GOT3 (cell line): ENCODE data around the gene CDH4.

ENCODE experiments used
- DNase-seq: peaks from one replicate; lab custom pipeline; 2025; ENCODE audit warnings: mixed read lengths; lab: John Stamatoyannopoulos, UW

CDH4 gene

GRCh38 chr20:61861858-61862257 is 609.8 kb downstream of the CDH4 start:
- DNase-seq: no peak

- DNase-seq: no peak
These were observed 610.8 kb downstream of the CDH4 start for GRCh38 chr20:61862881-61863280.

GRCh38 chr20:61864481-61864880 is 612.4 kb downstream of the CDH4 start:
- DNase-seq: no peak

- DNase-seq: no peak
These were observed 613.3 kb downstream of the CDH4 start for GRCh38 chr20:61865353-61865752.

GRCh38 chr20:61866165-61866564 is 614.1 kb downstream of the CDH4 start:
- DNase-seq: no peak

- DNase-seq: no peak
These were observed 615.9 kb downstream of the CDH4 start for GRCh38 chr20:61868006-61868405.

GRCh38 chr20:61868466-61869090 is 616.5 kb downstream of the CDH4 start:
- DNase-seq: no peak

GRCh38 chr20:61869750-61870507 is 617.9 kb downstream of the CDH4 start:
- DNase-seq: no peak

GRCh38 chr20:61871160-61871559 is 619.1 kb downstream of the CDH4 start:
- no peak for DNase-seq

GRCh38 chr20:61871913-61872312 is 619.9 kb downstream of the CDH4 start:
- no peak for DNase-seq

- DNase-seq: no peak
These were observed 620.4 kb downstream of the CDH4 start for GRCh38 chr20:61872371-61872900.

- DNase-seq: no peak
These were observed 621.8 kb downstream of the CDH4 start for GRCh38 chr20:61873651-61874420.

- no peak for DNase-seq
These were observed 622.5 kb downstream of the CDH4 start for GRCh38 chr20:61874421-61875068.

GRCh38 chr20:61875221-61875885 is 623.3 kb downstream of the CDH4 start:
- DNase-seq: no peak

- no peak for DNase-seq
These were observed 623.9 kb downstream of the CDH4 start for GRCh38 chr20:61875996-61876395.

GRCh38 chr20:61876952-61877728 is 625.1 kb downstream of the CDH4 start:
- no peak for DNase-seq

GRCh38 chr20:61877776-61878477 is 625.9 kb downstream of the CDH4 start:
- no peak for DNase-seq

- no peak for DNase-seq
These were observed 626.6 kb downstream of the CDH4 start for GRCh38 chr20:61878478-61879302.

- DNase-seq: no peak
These were observed 627.2 kb downstream of the CDH4 start for GRCh38 chr20:61879303-61879620.
